GM12892 (cell line): ENCODE measurements around the gene TTC33.
"Not testable (repeated sequence)": the region's sequence is repeated elsewhere in the genome, so short reads cannot be mapped to it uniquely, and the experiment has no call there.

ENCODE experiments used
- POLR2A ChIP-seq: IDR thresholded peaks from 2 replicates; pipeline ENCODE4 v1.6.1; 2011; ENCODE audit warnings: low read depth, low read length, control low read depth
- TAF1 ChIP-seq: IDR thresholded peaks from 2 replicates; pipeline ENCODE4 v1.6.1; 2011; ENCODE audit warnings: low read depth, mild to moderate bottlenecking, control low read depth, low read length, borderline replicate concordance

DNA sequence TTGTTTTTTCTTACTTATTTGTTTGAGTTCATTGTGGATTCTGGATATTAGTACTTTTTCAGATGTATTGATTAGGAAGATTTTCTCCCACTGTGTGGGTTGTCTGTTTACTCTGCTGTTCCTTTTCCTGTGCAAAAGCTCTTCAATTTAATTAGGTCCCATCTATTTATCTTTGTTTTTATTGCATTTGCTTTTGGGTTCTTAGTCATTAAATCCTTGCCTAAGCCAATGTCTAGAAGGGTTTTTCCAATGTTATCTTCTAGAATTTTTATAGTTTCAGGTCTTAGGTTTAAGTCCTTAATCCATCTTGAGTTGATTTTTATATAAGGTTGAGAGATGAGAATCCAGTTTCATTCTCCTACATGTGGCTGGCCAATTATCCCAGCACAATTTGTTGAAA, 38.6 kb upstream of the TTC33 start:
- TF ChIP-seq POLR2A, TAF1: not testable (repeated sequence)
